NCI-H748 (cell line): Measurements from ENCODE around the gene DHFR.
A peak's percentile ranks its signal among the peaks of the same experiment; 100 is the strongest.
"Not testable (repeated sequence)": the region's sequence is repeated elsewhere in the genome, so short reads cannot be mapped to it uniquely, and the experiment has no call there.

Experiments used
- DNase-seq: peaks from one replicate; lab custom pipeline; 2025; ENCODE audit not compliant: unreplicated experiment; lab: John Stamatoyannopoulos, UW

Gene DHFR

DNA sequence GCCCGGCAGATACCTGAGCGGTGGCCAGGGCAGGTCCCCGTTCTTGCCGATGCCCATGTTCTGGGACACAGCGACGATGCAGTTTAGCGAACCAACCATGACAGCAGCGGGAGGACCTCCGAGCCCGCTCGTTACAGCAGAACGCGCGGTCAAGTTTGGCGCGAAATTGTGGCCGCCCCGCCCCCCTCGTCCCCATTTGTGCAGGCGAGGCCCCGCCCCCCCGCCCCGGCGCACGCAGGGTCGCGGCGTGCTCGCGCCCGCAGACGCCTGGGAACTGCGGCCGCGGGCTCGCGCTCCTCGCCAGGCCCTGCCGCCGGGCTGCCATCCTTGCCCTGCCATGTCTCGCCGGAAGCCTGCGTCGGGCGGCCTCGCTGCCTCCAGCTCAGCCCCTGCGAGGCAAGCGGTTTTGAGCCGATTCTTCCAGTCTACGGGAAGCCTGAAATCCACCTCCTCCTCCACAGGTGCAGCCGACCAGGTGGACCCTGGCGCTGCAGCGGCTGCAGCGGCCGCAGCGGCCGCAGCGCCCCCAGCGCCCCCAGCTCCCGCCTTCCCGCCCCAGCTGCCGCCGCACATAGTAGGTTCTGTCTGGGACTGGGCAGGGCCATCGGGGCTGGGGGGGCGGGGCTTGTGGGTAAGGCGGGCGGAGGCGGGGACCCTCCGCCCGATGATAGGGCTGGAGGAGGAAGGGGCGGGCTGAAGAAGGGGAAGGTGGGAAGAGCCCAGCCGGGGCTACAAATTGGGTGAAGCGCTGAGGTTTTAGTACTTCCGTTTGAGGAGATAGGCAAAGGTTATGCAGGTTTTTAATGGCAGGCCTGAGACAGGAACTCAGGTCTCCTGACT is at the start of gene DHFR, which contains the start of gene MSH3:
Gene DHFR, minus strand, starts transcription at position 593 of the 840 bp plus-strand sequence. Its CDS starts 494 bp downstream, at position 99.
Gene MSH3, plus strand, starts transcription at position 262 of the 840 bp plus-strand sequence. Its CDS starts 76 bp downstream, at position 338.
- peak; percentile 97 for DNase-seq

DNA sequence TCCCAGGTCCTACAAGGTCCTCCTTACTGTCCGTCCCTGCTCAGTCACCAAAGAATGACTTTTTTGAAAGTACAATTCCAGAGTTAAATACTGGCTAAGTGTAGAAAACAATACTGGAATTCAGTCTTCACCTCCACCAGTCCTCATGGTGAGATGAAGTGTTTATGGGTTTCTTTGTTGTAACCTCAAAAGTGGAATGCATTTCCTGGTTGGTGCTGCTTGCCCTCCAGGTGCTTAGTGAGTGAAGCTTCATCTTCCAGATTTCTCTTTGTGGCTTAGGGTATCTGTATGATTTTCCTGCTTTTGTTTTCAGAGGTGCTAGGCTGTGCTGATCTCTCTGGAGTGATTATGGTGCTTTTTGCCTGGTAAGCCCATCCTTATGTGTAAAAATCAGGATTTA is 49.4 kb upstream of the DHFR start:
- DNase-seq: no peak

DNA sequence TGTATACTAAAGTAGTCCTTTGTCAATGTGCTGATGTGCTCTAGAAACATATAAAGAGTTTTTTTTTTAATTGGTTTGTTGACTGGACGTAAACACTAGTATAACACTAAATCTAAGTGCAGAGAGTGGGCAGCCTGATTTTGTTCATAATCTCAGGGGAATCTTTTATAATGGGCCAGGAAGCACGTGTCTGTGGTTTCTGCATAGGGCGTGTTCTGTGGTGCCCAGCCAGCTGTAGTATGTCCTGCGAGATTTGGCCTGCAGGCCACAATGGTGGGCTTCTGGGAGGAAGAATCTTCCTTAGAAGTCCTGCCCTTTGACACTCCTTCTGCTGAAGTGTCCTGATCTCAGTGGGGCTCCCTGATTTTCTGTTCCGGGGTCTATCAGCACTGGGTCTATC is 49.0 kb upstream of the DHFR start:
- no peak for DNase-seq

DNA sequence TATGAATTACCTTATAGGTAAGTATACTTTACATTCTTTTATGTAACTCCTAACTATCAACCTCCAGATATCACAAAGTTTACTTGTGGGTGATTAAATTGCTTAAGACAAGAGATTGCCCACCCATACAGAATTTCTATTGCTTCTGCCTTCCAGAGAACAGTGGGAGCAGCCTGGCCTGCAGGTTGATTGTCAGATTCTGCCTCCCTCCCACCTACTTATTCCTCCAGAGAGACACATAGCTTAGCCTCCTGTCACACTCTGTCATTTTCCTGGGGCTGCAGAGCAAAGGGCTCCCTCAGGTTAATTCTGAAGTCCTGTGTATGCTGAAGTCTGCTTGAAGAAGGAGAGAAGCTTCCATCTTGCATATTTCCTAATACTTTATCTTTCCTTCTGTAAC is 48.5 kb upstream of the DHFR start:
- DNase-seq: no peak

DNA sequence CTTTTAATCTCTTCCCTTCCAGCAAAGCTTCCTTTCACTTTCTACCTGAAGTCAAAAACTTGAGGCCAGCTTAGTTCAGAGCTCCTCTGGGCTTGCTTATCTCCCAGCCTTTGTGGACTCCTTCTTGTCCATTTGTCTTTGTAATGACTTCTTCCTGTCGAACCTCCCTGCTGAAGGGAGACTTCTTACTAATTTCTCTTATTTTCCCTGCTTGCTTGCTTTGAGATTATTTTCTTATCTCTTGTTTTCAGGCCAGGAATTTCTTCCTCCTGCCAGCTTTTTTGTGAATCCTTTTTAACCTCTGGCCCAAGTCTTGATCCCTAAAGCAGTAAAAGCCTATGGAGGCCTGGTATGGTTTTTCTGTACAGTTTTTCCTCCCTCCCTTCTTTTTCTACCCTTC is 46.8 kb upstream of the DHFR start:
- DNase-seq: no peak

- DNase-seq: no peak
Measured at GRCh38 chr5:80698369-80698768, 43.6 kb upstream of the DHFR start.

DNA sequence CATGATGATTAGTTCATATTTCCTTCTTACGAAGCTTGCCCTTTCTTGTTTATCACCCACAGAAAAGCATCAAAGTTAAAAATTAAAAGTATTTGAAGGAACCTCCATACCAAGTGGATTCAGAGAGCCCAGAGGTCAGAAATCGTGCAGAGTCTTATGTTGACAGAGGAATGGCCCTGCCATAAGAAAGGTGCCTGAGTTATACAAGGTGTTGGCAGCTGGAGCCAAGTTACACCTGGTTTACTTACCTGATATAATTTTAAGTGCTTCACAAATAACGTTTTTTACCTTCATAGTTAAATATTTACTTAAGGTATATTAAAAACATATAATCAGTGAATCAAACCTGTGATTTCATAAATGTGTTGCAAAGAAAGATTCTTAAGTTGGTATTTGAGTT is 42.3 kb upstream of the DHFR start:
- DNase-seq: no peak

DNA sequence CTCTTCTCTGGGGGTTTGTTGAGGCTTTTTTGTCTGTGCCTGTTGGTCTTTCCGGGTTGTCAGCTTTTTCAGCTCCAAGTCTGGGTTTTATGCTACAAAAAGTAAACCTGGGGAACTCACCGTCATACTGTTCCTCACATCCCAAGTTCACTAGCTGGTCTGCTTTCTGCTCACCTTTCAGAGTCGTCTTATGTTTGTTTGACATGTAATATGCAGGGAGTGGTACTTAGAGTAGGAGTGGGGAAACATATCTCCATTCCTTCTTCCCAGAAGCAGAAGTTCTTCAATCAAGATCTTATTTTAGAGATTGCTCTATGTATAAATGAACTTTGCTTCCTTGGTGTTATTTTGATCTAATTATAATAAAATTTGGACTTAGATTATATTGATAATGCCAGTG is 41.7 kb upstream of the DHFR start:
- no peak for DNase-seq

GRCh38 chr5:80695666-80696065 is 40.9 kb upstream of the DHFR start:
- no peak for DNase-seq

DNA sequence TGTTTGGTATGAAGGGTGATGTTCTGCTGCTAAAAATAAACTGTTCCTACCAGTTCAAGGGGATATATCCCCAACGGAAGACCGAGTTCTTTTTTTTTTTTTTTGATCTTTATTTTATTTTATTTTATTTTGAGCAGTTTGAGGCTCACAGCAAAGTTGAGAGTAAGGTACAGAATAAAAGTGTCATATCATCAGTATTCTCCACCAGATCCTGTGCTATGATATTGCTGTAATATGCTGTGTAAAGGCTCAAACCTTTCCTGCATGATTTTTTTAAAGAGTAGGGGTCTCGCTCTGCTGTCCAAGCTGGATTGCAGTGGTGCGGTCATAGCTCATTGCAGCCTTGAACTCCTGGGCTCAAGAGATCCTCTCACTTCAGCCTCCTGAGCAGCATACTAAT is 34.8 kb upstream of the DHFR start:
- DNase-seq: no peak

- no peak for DNase-seq
Measured at GRCh38 chr5:80688648-80689420, 34.1 kb upstream of the DHFR start.

DNA sequence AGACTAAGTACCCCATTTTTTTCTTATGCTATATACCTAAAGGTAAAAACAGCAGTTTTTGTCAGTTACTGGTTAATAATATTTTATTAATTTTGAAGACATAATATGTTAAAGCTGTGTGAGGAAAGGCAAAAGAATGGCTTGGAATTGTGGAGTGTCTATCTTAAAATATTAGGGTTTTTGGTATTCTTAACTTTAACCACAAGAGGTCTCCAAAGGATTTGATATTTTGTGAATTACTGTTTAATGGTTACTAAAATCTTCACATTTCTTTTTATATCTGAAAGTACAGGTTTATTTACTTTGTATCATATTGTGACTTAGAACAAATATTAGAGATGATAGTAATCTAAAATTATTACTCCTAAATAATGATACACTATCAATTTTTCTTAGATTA is 32.0 kb upstream of the DHFR start:
- DNase-seq: peak; percentile 21

DNA sequence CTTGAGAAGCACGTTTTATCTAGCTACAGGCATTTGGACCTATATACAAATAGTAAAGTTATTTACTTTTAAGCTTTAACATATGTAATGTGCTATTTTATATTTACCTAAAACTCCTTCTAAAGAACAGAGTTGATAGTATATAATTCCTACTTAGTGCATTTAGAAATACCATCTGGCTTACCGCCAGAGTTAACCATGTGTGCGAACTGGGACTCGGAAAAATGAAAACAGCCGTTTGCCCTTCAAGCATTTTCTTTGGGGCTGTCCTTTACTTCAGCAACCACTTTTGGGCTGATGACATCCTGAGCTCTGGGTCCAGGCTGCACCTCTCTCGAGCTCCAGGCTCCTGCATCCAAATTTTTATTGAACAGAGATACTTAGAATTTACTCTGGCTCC is 21.9 kb upstream of the DHFR start:
- no peak for DNase-seq

- peak; percentile 72 for DNase-seq
Measured at GRCh38 chr5:80672140-80672736, 17.5 kb upstream of the DHFR start.

- DNase-seq: no peak
Measured at GRCh38 chr5:80668016-80668969, 13.5 kb upstream of the DHFR start.

DNA sequence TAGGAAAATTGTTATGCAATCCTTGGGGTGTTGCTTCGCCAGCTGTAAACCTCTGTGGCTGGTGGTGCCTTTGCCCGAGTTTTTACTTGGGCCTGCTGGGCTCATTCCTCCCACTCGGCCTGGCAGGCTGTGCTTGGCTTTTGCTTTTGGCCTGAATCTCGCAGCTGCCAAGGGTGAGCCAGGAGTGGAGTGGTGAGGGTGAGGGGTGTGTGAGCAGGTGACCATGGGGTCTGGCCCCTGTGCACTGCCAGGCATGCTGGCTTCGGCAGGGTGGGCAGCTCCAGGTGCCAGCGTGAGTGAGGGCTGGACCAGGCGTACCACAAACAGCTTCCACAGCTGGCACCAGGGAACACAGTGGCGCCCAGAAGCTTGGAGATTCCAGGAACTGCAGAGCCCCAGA is 12.6 kb upstream of the DHFR start:
- no peak for DNase-seq

GRCh38 chr5:80665057-80665456 is 10.3 kb upstream of the DHFR start:
- DNase-seq: no peak

- no peak for DNase-seq
Measured at GRCh38 chr5:80662108-80662507, 7.3 kb upstream of the DHFR start.

GRCh38 chr5:80660661-80661060 is 5.9 kb upstream of the DHFR start:
- not testable (repeated sequence) for DNase-seq

DNA sequence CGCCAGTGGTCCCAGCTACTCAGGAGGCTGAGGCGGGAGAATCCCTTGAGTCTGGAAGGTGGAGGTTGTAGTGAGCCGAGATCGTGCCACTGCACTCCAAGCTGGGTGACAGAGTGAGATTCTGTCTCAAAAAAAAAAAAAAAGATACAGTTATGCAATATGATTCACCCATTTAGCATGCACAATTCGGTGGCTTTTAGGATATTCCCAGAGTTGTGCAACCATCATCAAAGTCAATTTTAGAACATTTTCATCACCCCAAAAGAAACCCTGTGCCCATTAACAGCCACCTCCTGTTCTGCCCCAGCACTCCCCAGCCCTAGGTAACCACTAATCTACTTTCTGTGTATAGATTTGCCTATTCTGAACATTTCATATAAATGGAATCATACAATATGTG is 4.3 kb upstream of the DHFR start:
- DNase-seq: no peak

- peak; percentile 8 for DNase-seq
Measured at GRCh38 chr5:80656425-80656824, 1.6 kb upstream of the DHFR start.
